A549 treated with dexamethasone at 1 μM for 4 hours (cell line): Measurements from ENCODE around the gene NUDT8. TPM values are rescaled to one million over a fixed set of nuclear protein-coding genes. Genes with fewer than 3 reads are reported as not detected.

Source experiments
- total RNA-seq: library from RNA; stranded (reverse); fragments of 200-300 nt; extraction: Qiagen RNA extraction; gene quantifications from 5 replicates; pipeline ENCODE4 v1.2.3, GENCODE V29; 2022

The NUDT8 gene, protein sequence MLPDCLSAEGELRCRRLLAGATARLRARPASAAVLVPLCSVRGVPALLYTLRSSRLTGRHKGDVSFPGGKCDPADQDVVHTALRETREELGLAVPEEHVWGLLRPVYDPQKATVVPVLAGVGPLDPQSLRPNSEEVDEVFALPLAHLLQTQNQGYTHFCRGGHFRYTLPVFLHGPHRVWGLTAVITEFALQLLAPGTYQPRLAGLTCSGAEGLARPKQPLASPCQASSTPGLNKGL
- 8.5 to 12.6 TPM (median 11.3 TPM) in 5 replicates for total RNA-seq

DNA sequence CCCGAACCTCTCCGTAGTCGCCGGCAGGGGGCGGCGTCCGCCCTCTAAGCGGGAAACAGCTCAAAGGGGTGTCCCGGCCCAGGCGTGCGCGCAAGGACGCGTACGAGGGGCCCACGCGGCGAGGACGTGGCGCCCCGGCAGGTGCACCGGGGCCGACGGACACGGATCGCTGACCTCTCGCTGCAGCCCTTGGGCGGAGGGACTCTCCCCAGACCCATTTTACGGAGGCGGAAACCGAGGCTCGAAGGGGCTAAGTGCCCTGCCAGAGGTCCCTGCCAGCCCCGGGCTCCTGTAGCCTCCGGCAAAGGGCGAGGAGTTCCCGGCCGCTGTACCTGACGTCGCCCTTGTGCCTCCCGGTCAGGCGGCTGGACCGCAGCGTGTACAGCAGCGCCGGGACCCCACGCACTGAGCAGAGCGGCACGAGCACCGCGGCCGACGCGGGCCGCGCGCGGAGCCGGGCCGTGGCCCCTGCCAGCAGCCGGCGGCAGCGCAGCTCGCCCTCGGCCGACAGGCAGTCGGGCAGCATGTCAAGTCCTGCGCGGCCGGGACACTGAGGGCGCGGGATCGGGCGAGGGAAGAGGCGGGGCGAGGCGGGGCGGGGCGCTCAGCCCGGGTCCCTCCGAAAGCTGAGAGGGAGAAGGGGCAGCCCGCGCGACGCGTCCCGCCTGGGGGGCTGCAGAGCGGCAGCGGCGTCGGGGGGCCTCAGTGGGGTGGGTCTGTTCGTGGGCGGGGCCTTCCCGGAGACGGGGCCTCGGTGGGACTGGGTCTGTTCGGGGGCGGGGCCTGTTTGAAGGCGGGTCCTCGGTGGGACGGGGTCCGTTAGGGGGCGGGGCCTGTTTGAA lies at the start of gene NUDT8:
Gene NUDT8 (minus strand): TSS at position 552 of the 842 bp plus-strand sequence. CDS start 26 bp downstream, at position 526.

DNA sequence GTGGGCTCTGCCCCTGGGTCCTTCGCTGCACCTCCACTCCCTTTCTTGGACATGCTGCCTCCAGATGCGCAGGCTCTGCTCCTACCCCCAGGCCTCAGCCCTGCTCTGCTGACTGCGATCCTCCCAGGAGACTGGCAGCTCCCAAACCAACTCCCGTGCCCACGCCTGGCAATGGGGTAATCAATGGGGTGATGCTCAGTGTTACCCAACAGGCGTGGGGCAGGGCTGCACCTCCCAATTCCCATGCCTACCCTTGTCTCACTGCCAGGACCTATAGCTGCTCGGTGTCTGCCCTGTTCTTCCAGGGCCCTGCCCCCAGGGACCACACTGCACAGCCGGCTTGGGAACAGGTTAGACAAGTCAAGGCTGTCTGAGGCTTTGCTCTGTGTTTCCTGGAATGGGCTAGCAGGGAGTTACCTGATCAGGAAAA lies 44.7 kb upstream of the NUDT8 start, which contains the start of gene ALDH3B2:
Gene ALDH3B2 (minus strand): TSS at position 182 of the 430 bp plus-strand sequence. CDS start 7,688 bp downstream, outside the sequence.

DNA sequence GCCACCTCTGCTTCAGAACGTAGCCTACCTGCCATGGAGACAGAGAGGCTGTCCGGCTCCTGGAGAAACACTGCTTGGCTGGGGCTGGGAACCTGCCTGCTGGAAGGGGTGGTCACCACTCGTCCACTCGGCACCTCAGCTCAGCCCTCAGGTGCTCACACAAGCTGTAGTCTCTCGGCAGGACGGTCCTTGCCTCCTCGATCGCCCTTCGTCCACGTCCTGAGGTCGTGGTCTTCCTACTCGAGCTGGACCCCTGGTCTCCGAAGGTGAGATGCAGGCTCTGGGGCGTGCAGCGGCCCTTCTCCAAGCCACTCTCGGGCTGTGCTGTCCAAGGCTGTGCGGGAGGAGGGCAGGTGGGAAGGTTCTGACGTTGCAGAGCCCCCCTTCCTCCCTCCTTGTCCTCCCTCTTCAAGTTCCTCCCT lies 9.7 kb upstream of the NUDT8 start, which contains the start of gene TBX10:
Gene TBX10 (minus strand): TSS at position 326 of the 422 bp plus-strand sequence. CDS start 291 bp downstream, at position 35.

DNA sequence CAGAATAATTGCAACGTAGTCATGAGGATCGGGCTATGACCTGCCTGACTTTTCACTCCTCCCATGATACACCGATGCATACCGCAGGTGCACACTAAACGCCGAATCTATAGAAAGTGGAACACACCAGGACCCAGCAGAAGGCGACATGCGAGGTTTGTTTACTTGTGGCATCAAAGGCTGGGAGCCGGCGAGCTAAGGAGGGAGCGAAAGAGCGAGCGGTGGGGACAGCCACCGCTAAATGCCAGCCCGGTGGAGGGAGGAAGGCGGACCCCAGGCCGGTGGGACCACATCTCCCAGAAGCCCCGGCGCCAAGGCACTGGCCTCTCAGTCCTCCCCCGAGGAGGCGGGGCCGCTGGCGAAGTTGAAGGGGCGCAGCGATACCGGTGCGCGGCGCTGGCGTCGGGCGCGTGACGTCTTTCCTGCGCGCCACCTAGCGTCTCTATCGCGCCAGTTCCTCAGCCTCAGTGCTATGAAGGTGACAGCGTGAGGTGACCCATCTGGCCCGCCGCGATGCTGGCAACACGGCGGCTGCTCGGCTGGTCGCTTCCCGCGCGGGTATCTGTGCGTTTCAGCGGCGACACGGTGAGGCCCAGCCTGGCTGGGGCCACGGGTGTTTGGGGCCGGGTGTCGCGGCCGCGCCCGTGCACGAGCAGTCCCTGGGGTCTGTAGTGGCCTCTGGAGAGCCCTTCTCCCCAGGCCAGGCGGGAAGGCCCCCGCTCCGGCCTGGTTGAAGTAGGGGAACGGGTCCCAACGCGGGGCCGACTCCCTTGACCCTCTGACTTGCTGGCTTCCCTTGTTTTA lies 23.0 kb downstream of the NUDT8 start, which contains the start of gene NDUFV1:
Gene NDUFV1 (plus strand): TSS at position 445 of the 804 bp plus-strand sequence. CDS start 69 bp downstream, at position 514.

DNA sequence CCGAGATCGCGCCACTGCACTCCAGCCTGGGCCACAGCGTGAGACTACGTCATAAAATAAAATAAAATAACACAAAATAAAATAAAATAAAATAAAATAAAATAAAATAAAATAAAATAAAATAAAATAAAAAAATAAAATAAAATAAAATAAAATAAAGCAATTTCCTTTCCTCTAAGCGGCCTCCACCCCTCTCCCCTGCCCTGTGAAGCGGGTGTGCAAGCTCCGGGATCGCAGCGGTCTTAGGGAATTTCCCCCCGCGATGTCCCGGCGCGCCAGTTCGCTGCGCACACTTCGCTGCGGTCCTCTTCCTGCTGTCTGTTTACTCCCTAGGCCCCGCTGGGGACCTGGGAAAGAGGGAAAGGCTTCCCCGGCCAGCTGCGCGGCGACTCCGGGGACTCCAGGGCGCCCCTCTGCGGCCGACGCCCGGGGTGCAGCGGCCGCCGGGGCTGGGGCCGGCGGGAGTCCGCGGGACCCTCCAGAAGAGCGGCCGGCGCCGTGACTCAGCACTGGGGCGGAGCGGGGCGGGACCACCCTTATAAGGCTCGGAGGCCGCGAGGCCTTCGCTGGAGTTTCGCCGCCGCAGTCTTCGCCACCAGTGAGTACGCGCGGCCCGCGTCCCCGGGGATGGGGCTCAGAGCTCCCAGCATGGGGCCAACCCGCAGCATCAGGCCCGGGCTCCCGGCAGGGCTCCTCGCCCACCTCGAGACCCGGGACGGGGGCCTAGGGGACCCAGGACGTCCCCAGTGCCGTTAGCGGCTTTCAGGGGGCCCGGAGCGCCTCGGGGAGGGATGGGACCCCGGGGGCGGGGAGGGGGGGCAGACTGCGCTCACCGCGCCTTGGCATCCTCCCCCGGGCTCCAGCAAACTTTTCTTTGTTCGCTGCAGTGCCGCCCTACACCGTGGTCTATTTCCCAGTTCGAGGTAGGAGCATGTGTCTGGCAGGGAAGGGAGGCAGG lies 46.2 kb downstream of the NUDT8 start, which contains the start of gene GSTP1:
Gene GSTP1 (plus strand): TSS at position 566 of the 958 bp plus-strand sequence. CDS start 32 bp downstream, at position 598.

Other genes starting within 250 kb of the NUDT8 start
- gene RAD9A, start 238.0 kb downstream of the NUDT8 start, total RNA-seq = 17.4 to 25.4 TPM (median 23.1 TPM) in 5 replicates
- gene PPP1CA, start 228.1 kb downstream of the NUDT8 start, total RNA-seq = 264 to 298 TPM (median 276 TPM) in 5 replicates
- 0.07 to 0.22 TPM (median 0.12 TPM) in 4 of 5 replicates, not detected in the other for gene TBC1D10C, start 225.9 kb downstream of the NUDT8 start, total RNA-seq
- 0.03 to 0.16 TPM (median 0.11 TPM) in 5 replicates for gene CARNS1, start 214.3 kb downstream of the NUDT8 start, total RNA-seq
- gene RPS6KB2, start 201.4 kb downstream of the NUDT8 start, total RNA-seq = 37.3 to 50.0 TPM (median 48.8 TPM) in 5 replicates
- gene PTPRCAP, start 192.3 kb downstream of the NUDT8 start, total RNA-seq = 0.18 to 0.39 TPM (median 0.28 TPM) in 5 replicates
- gene CORO1B, start 186.5 kb downstream of the NUDT8 start, total RNA-seq = 42.1 to 61.9 TPM (median 59.9 TPM) in 5 replicates
- gene GPR152, start 177.2 kb downstream of the NUDT8 start, total RNA-seq = 0.07 TPM in 1 of 5 replicates, not detected in the others
- gene CABP4, start 174.6 kb downstream of the NUDT8 start, total RNA-seq = not detected in 5 replicates
- gene TMEM134, start 160.7 kb downstream of the NUDT8 start, total RNA-seq = 37.1 to 67.8 TPM (median 58.9 TPM) in 5 replicates
- 40.6 to 43.2 TPM (median 43.0 TPM) in 5 replicates for gene AIP, start 146.9 kb downstream of the NUDT8 start, total RNA-seq
- 21.8 to 40.9 TPM (median 38.0 TPM) in 5 replicates for gene PITPNM1, start 124.6 kb downstream of the NUDT8 start, total RNA-seq
- gene CDK2AP2, start 121.8 kb downstream of the NUDT8 start, total RNA-seq = 57.8 to 84.5 TPM (median 82.5 TPM) in 5 replicates
- gene CABP2, start 106.5 kb downstream of the NUDT8 start, total RNA-seq = not detected in 5 replicates
- 1,418 to 1,585 TPM (median 1,568 TPM) in 5 replicates for gene GSTP1, start 46.1 kb downstream of the NUDT8 start, total RNA-seq
- 130 to 145 TPM (median 142 TPM) in 5 replicates for gene NDUFV1, start 23.0 kb downstream of the NUDT8 start, total RNA-seq
- gene TBX10, start 9.8 kb upstream of the NUDT8 start, total RNA-seq = not detected in 5 replicates
- 0.89 to 1.7 TPM (median 1.1 TPM) in 5 replicates for gene ACY3, start 20.8 kb upstream of the NUDT8 start, total RNA-seq
- 0.04 to 0.06 TPM (median 0.06 TPM) in 3 of 5 replicates, not detected in the others for gene ALDH3B2, start 44.7 kb upstream of the NUDT8 start, total RNA-seq